GM21360 (cell line): ENCODE measurements around the gene C16orf90.
"Not testable (repeated sequence)": the region's sequence is repeated elsewhere in the genome, so short reads cannot be mapped to it uniquely, and the experiment has no call there.

ENCODE experiments used
- ATAC-seq: cut with Tn5 transposase; IDR thresholded peaks from one replicate; pipeline ENCODE4 v1.9.1; 2021; ENCODE audit warnings: mild to moderate bottlenecking, moderate library complexity; ENCODE audit not compliant: unreplicated experiment

C16orf90 gene, protein sequence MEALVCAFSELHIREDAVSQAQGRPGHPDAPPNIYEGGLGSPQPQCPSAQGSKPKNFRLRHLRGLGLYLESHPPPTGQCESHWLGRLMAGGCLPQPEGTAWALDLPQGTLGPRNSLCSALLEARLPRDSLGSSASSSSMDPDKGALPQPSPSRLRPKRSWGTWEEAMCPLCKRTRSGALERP

GRCh38 chr16:3495176-3495575, at the start of gene C16orf90:
Gene C16orf90, minus strand, starts transcription at chr16:3495489. Its CDS starts 68 bp downstream, at chr16:3495421.
- no peak for ATAC-seq

DNA sequence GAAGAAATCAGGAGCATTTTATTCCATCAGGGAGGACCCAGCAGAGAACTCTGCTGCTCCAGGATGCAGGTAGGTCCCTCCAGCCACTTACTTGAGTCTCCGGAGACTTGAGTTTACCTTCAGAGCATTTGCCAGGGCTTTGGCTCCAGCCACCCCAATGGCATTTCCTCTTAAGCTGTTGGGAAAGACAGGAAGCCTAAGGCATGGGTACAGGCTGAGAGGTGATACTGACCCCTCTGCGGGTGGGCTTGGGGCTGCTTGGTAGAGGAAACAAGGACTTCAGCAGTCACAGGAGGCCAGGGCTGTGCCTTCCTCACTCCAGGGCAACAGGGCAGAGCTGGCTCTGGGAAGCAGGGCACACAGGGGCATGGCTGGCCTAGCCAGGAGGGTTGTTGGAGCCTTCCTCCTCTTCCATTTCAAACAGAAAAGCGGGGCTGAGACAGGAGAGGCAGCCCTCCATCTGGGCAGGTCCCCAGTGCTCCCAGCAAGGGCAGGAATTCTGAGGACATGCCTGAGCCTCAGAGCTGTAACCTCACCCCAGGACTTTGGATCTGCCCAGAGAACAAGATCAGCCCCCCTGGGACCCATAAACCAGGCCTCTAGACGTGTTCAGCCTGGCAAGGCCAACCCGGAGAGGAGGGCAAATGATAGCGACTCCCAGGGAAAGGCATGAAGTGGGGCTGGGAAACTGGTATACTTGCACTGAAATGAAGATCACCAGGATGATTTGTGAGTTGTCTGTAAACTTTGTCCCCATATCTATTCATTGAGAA, 47.5 kb upstream of the C16orf90 start:
- ATAC-seq: no peak

DNA sequence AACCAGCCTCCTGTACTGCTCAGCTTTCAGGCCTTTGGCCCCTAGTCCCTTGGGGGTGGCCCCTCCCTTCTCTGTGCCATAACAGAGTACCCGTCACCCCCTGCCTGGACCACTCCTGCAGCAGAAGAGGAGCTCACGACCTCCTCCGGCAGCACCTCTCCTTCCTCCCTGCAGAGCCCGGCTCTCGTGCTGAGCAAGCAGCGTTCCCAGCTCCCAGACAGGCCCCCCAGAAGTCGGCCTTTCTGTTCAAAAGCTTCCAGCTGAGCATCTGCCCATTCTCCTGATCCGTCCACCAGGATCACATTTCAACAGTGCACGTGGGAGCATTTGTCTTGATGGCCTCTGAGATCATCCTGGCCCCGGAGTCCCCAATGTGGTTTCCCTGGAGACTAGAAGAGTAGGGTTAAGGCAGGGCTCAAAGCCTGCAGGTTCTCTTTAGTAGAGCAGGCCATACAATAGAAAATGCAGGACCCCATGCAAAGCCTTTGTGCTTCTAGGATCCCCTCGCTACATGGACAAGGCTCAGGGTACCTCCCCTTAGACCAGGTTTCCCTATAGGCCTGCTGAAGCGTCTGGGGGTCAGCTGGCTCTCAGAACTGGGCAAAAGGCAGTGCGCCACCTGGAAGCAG, 46.4 kb upstream of the C16orf90 start:
- ATAC-seq: no peak

GRCh38 chr16:3538222-3538621, 42.9 kb upstream of the C16orf90 start:
- no peak for ATAC-seq

DNA sequence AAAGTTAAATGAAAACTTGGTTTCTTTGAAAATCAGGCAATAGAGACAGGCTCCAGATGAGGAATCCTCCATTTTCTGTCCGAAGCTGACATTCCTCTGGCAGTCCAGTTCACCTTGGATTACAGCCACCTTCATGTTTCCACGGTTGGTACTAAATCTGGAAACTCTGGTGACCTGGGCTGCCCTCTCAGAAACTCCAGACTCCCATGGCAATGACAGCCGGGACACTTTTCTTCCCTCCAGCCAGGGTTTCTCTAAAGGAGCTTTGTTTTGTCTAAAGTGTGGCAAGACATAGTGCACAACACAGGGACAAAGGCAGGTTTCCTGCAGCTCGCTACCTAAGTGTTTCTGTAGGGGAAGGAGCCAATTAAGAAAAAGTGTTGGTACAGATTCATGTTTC, 41.6 kb upstream of the C16orf90 start:
- no peak for ATAC-seq

DNA sequence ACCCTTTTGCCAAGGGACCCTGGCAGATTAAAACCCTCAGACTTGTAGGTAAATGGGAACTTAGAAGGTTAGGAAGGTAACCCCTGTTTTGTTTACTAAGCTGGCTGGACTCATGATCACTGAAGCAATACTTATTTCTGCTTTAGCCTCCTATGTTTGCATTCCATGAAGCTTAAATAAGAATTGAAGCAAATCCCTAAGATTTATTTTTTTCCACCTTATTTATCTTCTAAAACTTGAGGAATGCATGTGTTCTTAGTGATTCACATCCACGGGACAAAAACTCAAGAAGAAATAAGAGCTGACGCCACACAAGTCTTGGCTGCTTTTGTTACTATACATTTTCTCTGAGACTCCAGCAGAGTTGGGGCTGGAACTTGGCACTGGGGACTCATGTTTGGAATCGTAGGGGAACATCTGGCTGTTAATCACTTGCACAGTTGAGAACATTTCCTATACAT, 41.0 kb upstream of the C16orf90 start:
- ATAC-seq: no peak

DNA sequence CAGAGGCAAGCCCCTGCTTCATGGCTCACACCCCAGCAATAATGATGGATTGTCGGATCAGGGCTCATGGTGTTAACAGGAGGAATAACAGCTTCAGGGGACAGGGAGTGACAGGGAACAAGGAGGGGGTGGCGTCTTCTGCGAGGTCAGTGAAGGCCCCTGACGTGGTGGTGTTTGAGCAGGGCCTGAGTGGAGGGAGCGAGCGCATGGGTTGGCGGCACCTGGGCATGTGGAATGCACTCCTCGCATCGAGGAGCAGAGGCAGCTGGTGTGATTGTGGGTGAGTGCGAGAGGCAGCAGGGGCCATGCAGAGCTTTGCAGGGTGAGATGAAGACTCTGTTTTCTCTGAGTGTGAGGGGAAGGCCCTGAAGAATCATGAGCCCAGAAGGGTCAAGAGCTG, 38.8 kb upstream of the C16orf90 start:
- ATAC-seq: no peak

DNA sequence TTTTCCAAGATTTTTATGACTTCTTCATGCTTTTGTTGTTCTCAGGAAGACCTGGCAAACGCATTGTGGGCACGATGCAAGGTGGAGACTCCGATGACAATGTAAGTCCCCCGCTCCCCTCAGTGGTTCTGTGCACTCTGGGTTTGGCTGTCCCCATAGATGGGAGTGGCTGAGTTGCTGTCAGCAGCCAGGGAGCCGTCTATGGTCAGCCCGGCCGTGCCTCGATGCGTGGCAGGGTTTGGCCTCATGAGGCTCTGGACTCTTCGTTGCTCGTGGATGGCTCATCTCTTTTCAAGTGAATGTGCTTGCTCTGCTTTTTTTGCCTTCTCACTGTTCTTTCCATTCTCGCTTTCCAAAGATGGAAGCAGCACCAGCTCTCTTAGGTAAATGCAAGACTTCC, 37.5 kb upstream of the C16orf90 start:
- ATAC-seq: no peak

GRCh38 chr16:3530371-3530914, 35.2 kb upstream of the C16orf90 start:
- no peak for ATAC-seq

DNA sequence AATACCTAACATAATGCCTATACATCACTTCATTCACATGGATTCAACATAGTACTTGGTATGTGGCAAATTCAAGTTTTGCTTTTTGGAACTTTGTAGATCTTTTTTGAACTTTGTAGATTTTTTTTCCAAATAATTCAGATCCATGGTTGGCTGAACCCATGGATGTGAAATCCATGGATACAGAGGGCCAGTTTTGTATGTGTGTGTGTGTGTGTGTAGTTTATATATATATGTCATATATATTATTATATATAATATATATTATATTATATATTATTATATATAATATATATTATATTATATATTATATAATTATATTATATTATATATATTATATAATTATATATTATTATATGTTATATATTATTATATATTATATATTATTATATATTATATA, 33.9 kb upstream of the C16orf90 start:
- no peak for ATAC-seq

- ATAC-seq: no peak
Measured at GRCh38 chr16:3528406-3528805, 33.1 kb upstream of the C16orf90 start.

GRCh38 chr16:3527216-3527829, 32.0 kb upstream of the C16orf90 start:
- ATAC-seq: not testable (repeated sequence)

DNA sequence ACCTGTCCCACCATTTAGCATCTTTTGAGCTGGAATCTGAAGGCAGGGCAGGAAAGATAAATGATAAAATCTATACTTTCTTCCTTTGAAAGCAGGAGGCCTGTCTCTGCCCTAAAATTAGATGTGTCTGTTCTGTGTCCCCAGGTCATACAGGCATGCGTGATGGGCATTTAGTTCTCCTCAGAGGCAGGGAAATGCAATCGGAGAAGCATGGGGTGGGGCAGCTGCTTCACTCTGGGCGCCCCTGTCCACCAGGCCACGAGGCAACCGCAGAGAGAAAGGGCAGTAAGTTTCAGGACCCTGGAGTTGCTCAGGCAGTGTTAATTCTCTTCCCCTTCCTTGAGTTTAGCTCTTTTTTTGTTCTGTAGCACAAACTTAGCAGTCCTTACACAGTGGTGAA, 30.7 kb upstream of the C16orf90 start:
- ATAC-seq: no peak

DNA sequence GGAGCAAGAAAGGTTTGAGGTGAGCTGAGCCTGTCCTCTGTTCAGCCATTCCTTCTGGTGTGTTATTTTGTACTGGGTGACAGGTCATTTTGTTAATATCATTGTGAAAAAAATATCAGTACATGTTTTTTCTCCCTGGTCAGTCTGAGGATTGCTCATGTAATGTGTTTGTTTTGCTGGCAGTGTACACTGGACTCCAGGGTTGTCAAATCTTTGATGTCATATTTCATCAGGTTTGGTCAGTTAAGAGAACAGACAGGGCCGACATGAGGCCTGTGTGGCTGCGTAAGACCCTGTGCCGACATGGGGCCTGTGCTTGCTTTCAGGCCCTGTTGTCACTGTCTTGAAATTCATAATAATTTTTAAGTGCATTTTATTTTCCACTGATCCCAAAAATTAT, 28.0 kb upstream of the C16orf90 start:
- no peak for ATAC-seq

GRCh38 chr16:3520841-3521240, 25.6 kb upstream of the C16orf90 start:
- no peak for ATAC-seq

GRCh38 chr16:3520413-3520812, 25.1 kb upstream of the C16orf90 start:
- no peak for ATAC-seq

DNA sequence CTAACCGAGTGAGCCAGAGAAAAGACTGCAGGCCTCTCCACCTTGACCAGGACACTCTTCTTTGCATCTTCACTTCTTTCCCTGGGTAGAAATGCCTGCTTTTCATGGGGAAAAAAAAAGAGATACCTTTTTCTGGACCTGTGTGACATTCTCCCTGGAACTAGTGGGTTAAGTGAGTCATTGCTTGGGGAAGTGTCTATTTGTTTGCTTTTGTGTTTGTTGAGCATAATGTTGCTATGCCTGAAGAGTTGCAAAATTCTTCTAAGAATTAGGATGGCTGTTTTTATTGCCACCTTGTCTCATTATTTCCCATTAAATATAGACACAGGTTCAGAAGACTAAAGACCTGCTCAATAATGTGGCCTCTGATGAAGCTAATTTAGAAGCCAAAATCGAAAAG, 24.3 kb upstream of the C16orf90 start:
- ATAC-seq: no peak

- no peak for ATAC-seq
Measured at GRCh38 chr16:3518986-3519348, 23.7 kb upstream of the C16orf90 start.

DNA sequence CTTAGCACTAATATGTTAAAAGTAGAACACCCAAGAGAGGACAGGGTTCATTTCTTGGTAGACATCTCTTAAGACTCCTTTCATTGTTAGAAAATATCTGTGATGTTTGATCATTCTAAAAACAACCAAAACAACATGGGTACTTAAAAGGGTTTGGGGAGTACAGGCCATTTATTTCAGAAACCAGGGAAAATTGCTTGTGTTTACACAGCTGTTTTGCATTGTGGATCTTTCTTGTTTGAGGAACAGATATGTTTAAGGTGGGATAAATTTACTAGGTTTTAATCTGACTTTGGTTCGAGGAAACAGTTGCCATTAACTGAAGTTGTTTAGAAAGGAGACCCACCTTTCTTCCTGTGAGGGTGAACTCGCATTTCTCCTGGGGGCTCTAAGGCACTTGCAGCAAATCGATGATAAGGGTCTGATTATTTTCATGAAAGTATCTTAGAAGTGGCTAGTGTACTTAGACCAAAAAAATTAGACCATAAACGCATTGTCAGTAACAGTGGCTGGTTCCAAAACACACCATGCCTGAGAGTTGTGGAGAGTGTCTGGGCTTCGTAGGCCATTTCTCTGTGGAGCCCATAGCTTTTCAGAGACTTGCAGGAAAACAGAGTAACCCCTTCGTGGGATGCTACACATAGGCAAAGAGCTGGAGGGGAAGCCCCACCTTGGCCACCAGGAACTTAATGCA, 23.1 kb upstream of the C16orf90 start:
- ATAC-seq: no peak

GRCh38 chr16:3515897-3516296, 20.6 kb upstream of the C16orf90 start:
- no peak for ATAC-seq

DNA sequence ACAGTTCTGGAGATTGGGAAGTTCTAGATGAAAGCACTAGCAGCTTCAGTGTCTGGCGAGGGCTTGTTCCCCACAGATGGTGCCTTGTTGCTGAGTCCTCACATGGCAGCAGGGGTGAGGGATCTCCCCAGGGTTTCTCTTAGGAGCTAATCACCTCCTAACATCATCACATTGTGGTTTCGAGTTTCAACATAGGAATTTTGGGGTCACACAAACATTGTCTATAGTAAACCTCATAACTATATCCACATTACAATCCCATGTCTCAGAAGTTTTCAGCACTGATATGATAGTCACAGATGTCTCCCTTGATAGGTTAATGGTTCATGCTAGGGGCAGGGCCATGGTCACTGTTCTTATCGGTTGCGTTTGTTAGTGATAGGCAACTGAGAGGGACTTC, 19.3 kb upstream of the C16orf90 start:
- ATAC-seq: no peak
